ENCODE data around the gene GAMT. TPM values are rescaled to one million over a fixed set of nuclear protein-coding genes. Genes with fewer than 3 reads are reported as not detected.

Gene GAMT
- total RNA-seq, 2 experiments from 2014 or later: 11.0 to 13.0 TPM

GRCh38 chr19:1445185-1445931, 44.0 kb upstream of the GAMT start:
- peaks cover 22% of the 10 kb centered on the region for H3K36me3 ChIP-seq (ENCODE audit: insufficient read depth, low read length)
- H3K4me3 Mint-ChIP-seq: peak overlapping the region; percentile 69
- H3K4me1 ChIP-seq (ENCODE audit: insufficient read depth, low read length): peaks cover 50% of the 10 kb centered on the region
- CTCF ChIA-PET: interaction anchor here (0.8 to 2.5 kb wide), 8 partner anchors 10 to 166 kb away, joined by 3 to 16 read pairs (median 4); no protein-coding TSS in a partner anchor
- DNase-seq: peak; percentile 55 to 88 (median 72)
- H3K4me3 ChIP-seq (ENCODE audit: low read length): peak overlapping the region; percentile 52
- peaks cover 22% of the 10 kb centered on the region for H3K4me1 Mint-ChIP-seq (ENCODE audit: low read depth)
- peaks cover 33 to 44% of the 10 kb centered on the region in 2 experiments for H3K27me3 ChIP-seq (ENCODE audit: control insufficient read depth in 1 of 2, insufficient read depth in 2 of 2, low read length in 2 of 2)
- peaks cover 0 to 21% of the 10 kb centered on the region in 2 experiments for H3K9me3 ChIP-seq (ENCODE audit: control insufficient read depth in 1 of 2, insufficient read depth in 1 of 2, low read length in 2 of 2)
- intact Hi-C loops (cut with DNase I, micrococcal nuclease): loop anchor here in 1 of 2 experiments (2.0 kb wide), 2 partner anchors 25 to 69 kb away; no protein-coding TSS in a partner anchor
- H3K27me3 Mint-ChIP-seq: peaks cover 27% of the 10 kb centered on the region
- no peak overlapping the region for H3K27ac ChIP-seq (ENCODE audit: low read depth in 1 of 2, low read length in 2 of 2)
- H3K27ac Mint-ChIP-seq: no peak overlapping the region
- no peaks in the 10 kb centered on the region for H3K9me3 Mint-ChIP-seq
- H3K36me3 Mint-ChIP-seq (ENCODE audit: low read depth): peaks cover 26% of the 10 kb centered on the region
- POLR2A ChIA-PET: interaction anchor here (1.1 to 1.7 kb wide), 6 partner anchors 10 to 176 kb away, joined by 4 to 8 read pairs (median 5); partner anchors contain the start of gene CIRBP
- ATAC-seq (ENCODE audit: poor library complexity): peak; percentile 86
- TF ChIP-seq CTCF (IDR thresholded peaks at IDR 0.05): peak; percentile 87

GRCh38 chr19:1441677-1442438, 40.5 kb upstream of the GAMT start:
- ChIA-PET POLR2A (interaction anchor here (1.0 kb wide), 1 partner anchor 49 kb away, joined by 3 read pairs; the partner anchor contains the start of gene REEP6), CTCF (no interaction called here)
- DNase-seq: no peak
- Mint-ChIP-seq H3K27ac (peak overlapping the region; percentile 62), H3K4me3 (peak overlapping the region; percentile 75), H3K27me3 (no peaks in the 10 kb centered on the region), H3K4me1 (ENCODE audit: low read depth) (peaks cover 25% of the 10 kb centered on the region), H3K9me3 (no peaks in the 10 kb centered on the region), H3K36me3 (ENCODE audit: low read depth) (peaks cover 52% of the 10 kb centered on the region)
- TF ChIP-seq CTCF (IDR thresholded peaks at IDR 0.05): no peak
- Histone ChIP-seq H3K9me3 (ENCODE audit: control insufficient read depth in 1 of 2, insufficient read depth in 1 of 2, low read length in 2 of 2) (peaks cover 0 to 3% of the 10 kb centered on the region in 2 experiments), H3K36me3 (ENCODE audit: insufficient read depth, low read length) (peaks cover 32% of the 10 kb centered on the region), H3K27me3 (ENCODE audit: control insufficient read depth in 1 of 2, insufficient read depth in 2 of 2, low read length in 2 of 2) (peaks cover 3 to 11% of the 10 kb centered on the region in 2 experiments), H3K4me3 (ENCODE audit: low read length) (no peak overlapping the region), H3K27ac (ENCODE audit: low read depth in 1 of 2, low read length in 2 of 2) (no peak overlapping the region), H3K4me1 (ENCODE audit: insufficient read depth, low read length) (peaks cover 55% of the 10 kb centered on the region)
- no peak for ATAC-seq (ENCODE audit: poor library complexity)
- intact Hi-C loops (cut with DNase I, micrococcal nuclease): no loop called here

- peaks cover 52% of the 10 kb centered on the region for H3K36me3 Mint-ChIP-seq (ENCODE audit: low read depth)
- no peak for DNase-seq
- H3K27ac ChIP-seq (ENCODE audit: low read depth in 1 of 2, low read length in 2 of 2): no peak overlapping the region
- H3K4me3 Mint-ChIP-seq: peak overlapping the region; percentile 100
- peaks cover 25% of the 10 kb centered on the region for H3K4me1 Mint-ChIP-seq (ENCODE audit: low read depth)
- H3K4me3 ChIP-seq (ENCODE audit: low read length): no peak overlapping the region
- no peaks in the 10 kb centered on the region for H3K9me3 Mint-ChIP-seq
- ChIA-PET POLR2A (interaction anchor here (1.0 to 1.2 kb wide), 2 partner anchors 28 to 50 kb away, joined by 3 read pairs; partner anchors contain the start of gene REEP6), CTCF (no interaction called here)
- no peaks in the 10 kb centered on the region for H3K27me3 Mint-ChIP-seq
- intact Hi-C loops (cut with DNase I, micrococcal nuclease): no loop called here
- H3K36me3 ChIP-seq (ENCODE audit: insufficient read depth, low read length): peaks cover 32% of the 10 kb centered on the region
- H3K4me1 ChIP-seq (ENCODE audit: insufficient read depth, low read length): peaks cover 47% of the 10 kb centered on the region
- no peak for TF ChIP-seq CTCF (IDR thresholded peaks at IDR 0.05)
- H3K27me3 ChIP-seq (ENCODE audit: control insufficient read depth in 1 of 2, insufficient read depth in 2 of 2, low read length in 2 of 2): peaks cover 0 to 5% of the 10 kb centered on the region in 2 experiments
- no peaks in the 10 kb centered on the region for H3K9me3 ChIP-seq (ENCODE audit: control insufficient read depth in 1 of 2, insufficient read depth in 1 of 2, low read length in 2 of 2)
- H3K27ac Mint-ChIP-seq: peak overlapping the region; percentile 92
- no peak for ATAC-seq (ENCODE audit: poor library complexity)
These were observed 39.7 kb upstream of the GAMT start for GRCh38 chr19:1441022-1441426.

Data from CD4-positive, alpha-beta T cell (primary cell).